GM12872 (cell line): ENCODE data around the gene IER3IP1.

Experiments
- TF ChIP-seq, protein P1 (sequence below): IDR thresholded peaks from 3 replicates; pipeline ENCODE4 v1.5.1; 2011; ENCODE audit warnings: low read depth, mild to moderate bottlenecking, low read length, moderate library complexity; ENCODE audit not compliant: insufficient read depth

IER3IP1 gene

DNA sequence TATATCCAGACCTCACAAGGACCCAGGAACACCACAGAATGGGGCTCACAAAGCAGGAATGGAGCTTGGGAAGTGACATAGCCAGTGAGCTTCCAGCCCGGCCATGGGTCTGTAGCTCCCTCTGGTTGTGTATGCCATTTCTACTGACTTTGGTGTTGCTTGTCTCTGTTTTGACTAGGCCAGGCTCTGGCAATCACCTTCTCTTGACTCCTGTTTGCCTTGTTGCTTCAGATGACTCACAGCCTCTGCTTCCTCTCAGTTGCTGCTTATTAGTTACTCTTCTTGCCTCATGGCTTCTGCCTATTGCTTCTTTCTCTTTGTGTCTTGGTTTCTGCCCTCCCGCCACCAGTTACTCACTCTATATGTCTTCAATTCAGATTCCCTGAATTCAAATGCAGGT is 15.8 kb upstream of the IER3IP1 start:
- TF ChIP-seq, protein P1, sequence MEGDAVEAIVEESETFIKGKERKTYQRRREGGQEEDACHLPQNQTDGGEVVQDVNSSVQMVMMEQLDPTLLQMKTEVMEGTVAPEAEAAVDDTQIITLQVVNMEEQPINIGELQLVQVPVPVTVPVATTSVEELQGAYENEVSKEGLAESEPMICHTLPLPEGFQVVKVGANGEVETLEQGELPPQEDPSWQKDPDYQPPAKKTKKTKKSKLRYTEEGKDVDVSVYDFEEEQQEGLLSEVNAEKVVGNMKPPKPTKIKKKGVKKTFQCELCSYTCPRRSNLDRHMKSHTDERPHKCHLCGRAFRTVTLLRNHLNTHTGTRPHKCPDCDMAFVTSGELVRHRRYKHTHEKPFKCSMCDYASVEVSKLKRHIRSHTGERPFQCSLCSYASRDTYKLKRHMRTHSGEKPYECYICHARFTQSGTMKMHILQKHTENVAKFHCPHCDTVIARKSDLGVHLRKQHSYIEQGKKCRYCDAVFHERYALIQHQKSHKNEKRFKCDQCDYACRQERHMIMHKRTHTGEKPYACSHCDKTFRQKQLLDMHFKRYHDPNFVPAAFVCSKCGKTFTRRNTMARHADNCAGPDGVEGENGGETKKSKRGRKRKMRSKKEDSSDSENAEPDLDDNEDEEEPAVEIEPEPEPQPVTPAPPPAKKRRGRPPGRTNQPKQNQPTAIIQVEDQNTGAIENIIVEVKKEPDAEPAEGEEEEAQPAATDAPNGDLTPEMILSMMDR = no peak

DNA sequence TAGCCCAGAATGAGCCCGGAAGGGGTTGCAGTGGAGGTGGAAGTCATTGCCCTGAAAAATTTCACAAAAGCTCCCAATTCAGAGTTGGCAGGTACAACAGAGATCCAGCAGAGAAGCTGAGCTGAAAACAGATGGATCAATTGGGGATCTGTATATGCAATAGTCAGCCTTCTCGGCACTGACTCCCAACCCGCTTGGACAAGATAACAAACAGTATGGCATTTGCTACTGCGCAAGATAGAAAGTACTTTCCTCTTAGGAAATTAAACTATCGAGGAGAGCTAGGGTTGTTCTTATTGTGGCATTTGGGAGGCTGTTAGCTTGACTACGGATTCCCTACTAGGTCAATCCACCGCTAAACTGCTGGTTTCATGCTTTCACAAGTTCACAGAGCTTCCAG is 11.6 kb upstream of the IER3IP1 start:
- TF ChIP-seq, protein P1 = no peak

DNA sequence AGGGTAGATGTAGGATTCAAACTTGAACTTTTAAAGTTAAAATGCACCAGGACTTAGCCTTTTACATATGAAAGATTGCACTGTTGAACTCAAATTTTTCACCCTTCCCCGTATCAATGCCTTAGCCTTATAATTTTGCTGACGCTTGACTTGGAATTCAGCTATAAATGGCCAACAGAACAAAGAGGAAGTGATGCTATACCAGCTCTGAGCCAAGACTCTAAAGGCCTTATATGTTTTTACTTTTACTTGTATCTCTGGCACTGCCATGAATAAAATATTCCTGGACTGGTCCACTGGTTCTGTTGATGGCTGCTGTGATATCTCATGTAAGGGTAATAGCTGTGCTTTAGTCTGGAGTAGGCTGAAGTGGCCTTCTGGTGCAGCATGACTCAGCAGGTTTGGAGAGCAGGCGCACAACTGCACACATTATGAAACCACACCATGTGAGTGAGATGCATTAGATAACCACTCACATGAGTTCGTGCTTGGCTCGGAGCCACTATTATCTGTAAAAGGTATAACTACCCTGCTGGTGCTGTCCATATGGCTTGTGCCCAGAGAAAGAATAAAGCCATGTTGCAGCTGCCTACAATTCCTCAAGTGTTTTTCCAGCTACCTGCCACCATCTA is 8.4 kb upstream of the IER3IP1 start:
- TF ChIP-seq, protein P1 = no peak

DNA sequence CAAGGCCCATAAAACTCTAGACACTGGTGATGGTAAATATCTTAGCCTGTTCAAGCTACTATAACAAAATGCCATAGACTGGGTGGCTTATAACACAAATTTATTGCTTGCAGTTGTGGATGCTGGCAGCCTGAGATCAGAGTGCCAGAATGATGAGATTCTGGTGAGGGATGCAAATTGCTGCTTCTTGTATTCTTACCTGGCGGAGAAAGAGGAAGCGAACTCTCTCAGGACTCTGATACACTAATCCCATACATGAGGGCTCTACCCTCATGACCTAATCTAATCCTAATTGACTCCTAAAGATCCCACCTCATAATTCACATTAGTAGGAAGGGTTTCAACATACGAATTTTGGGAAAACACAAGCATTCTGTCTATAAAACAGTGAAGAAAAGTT is 4.6 kb upstream of the IER3IP1 start:
- TF ChIP-seq, protein P1 = no peak

DNA sequence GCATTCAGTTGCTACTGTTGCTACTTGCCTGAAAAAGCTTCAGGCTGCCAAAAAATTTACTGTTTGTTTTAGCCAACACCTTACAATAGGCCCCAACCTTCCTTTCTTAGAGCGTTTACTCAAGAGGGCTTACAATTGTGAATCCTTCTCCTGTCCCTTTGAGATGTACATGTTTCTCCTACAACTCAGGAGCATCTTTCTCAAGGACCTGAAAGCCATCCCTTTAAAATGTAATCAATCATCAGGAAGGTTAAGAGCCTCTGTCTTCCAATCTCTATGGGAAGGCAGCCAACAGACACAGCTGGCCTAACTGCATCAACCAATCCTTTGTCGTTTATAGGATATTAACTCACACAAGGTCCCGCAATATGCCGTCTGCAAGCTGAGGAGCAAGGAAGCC is 3.4 kb upstream of the IER3IP1 start:
- TF ChIP-seq, protein P1 = no peak

DNA sequence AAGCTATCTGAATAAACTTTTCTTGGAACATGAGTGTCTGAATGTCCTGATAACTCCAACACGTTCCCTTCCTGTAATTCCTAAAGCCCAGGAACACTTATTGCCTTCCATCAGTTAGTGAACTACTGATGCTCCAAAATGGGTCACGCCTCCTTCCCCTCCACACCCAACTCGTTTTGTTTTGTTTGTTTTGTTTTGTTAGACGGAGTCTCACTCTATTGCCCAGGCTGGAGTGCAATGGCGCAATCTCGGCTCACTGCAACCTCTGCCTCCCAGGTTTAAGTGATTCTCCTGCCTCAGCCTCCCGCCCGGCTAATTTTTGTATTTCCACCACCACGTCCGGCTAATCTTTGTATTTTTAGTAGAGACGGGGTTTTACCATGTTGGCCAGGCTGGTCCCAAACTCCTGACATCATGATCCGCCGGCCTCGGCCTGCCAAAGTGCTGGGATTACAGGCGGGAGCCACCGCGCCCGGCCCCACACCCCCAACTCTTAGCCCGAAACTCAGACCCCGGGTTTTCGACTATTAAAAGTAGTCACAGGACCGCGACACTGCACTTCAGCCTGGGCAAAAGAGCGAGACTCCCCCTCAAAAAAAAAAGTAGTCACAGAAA is 774 bp downstream of the IER3IP1 start:
- TF ChIP-seq, protein P1 = no peak

DNA sequence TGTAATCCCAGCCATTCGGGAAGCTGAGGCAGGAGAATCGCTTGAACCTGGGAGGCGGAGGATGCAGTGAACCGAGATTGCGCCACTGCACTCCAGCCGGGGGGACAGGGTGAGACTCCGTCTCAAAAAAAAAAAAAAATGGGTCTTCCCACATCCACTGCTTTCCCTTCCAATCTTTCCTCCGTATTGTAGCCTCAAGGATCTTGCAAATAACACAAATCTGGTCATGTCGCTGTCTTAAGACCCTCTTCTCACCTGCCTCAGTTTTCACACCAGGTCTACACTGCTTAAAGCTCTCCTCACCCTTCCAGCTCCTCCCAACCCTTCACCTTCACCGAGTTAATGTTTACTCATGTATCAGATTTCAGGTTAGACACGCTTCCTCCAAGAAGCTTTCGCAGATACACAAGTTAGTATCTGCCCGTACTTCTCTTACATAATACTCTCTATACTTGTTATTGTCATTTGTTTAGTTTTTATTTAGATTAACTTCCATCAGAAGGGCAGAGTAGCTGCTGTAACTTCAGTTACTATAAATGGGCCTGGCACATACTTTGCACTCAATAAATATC is 1.5 kb downstream of the IER3IP1 start:
- TF ChIP-seq, protein P1 = no peak
